Uterus (tissue), 4 donors: ENCODE results near the gene COL4A1. TPM values are rescaled to one million over a fixed set of nuclear protein-coding genes. Genes with fewer than 3 reads are reported as not detected.

ENCODE experiments used
- DNase-seq, 2 donors: peaks; one replicate each; pipeline ENCODE4 v3.0.0-alpha.2; 2019 to 2020
- H3K27ac ChIP-seq, 2 donors: fragments of 200-600 bp; sonication (generic); 1 replicate in 1 of 2; 2 replicates in 1 of 2; pipeline ENCODE4 v1.5.1; 2016 to 2018
- H3K27me3 ChIP-seq, 2 donors: fragments of 200-600 bp; sonication (generic); one replicate each; pipeline ENCODE4 v1.5.1; 2018 to 2019; ENCODE audit warnings: control low read depth in 1 of 2
- H3K36me3 ChIP-seq, 2 donors: fragments of 200-600 bp; sonication (generic); one replicate each; pipeline ENCODE4 v1.5.1; 2019; ENCODE audit warnings: control low read depth in 1 of 2
- H3K4me1 ChIP-seq, 2 donors: fragments of 200-600 bp; sonication (generic); one replicate each; pipeline ENCODE4 v1.5.1; 2018 to 2019; ENCODE audit warnings: control low read depth in 1 of 2
- H3K4me3 ChIP-seq, 2 donors: fragments of 200-600 bp; sonication (generic); 1 replicate in 1 of 2; 2 replicates in 1 of 2; pipeline ENCODE4 v1.5.1; 2018 to 2019; ENCODE audit warnings: mild to moderate bottlenecking in 1 of 2
- H3K9me3 ChIP-seq, 2 donors: fragments of 200-600 bp; sonication (generic); one replicate each; pipeline ENCODE4 v1.5.1; 2019; ENCODE audit warnings: control low read depth in 1 of 2
- CTCF ChIP-seq, 4 experiments: fragments of 200-600 bp in 2 of 4; fragments of 450-650 bp in 2 of 4; sonication (generic) in 2 of 4; IDR thresholded peaks; one replicate each; pipeline ENCODE4 v1.5.1; 2016 to 2019; ENCODE audit warnings: antibody characterized with exemption in 4 of 4, mild to moderate bottlenecking in 2 of 4, moderate library complexity in 1 of 4
- POLR2A ChIP-seq, 2 donors: fragments of 450-650 bp; IDR thresholded peaks; one replicate each; pipeline ENCODE4 v1.6.1; 2016; ENCODE audit warnings: antibody characterized with exemption in 2 of 2, mild to moderate bottlenecking in 1 of 2, moderate library complexity in 1 of 2
- intact Hi-C: fragments of 100-400 bp; cut with DNase I; formaldehyde crosslinking; loops from one replicate; pipeline ENCODE4 v1.15.1; 2023; ENCODE audit warnings: low total_unique reads
- total RNA-seq, 4 donors: library from RNA; depleted of rRNA in 3 of 4; stranded (reverse); fragments of >200 nt in 3 of 4; gene quantifications; one replicate each; pipeline versions ENCODE4 v1.1.0 to v1.2.4, GENCODE V29; 2014 to 2023
- donor health status: DM: yes; HTN: yes; CAD: no.

COL4A1 gene
- total RNA-seq, 4 donors from 2014 or later = 164 to 737 (median 209) TPM

- peaks cover 0 to 16% of the 10 kb centered on the region in 2 donors for H3K4me1 ChIP-seq
- DNase-seq = no peak
- no peaks in the 10 kb centered on the region for H3K9me3 ChIP-seq
- H3K27me3 ChIP-seq = no peaks in the 10 kb centered on the region
- no peaks in the 10 kb centered on the region for H3K36me3 ChIP-seq
- H3K27ac ChIP-seq = peak overlapping the region; percentile 50 to 68
- TF ChIP-seq CTCF (IDR thresholded peaks at IDR 0.05) = no peak
- TF ChIP-seq POLR2A (IDR thresholded peaks at IDR 0.05) = no peak
- H3K4me3 ChIP-seq = no peak overlapping the region
- intact Hi-C loops = loop anchor here (10.0 kb wide), 1 partner anchor 45 kb away; the partner anchor contains the start of genes COL4A1 and COL4A2
Measured at GRCh38 chr13:110259651-110260050, 47.3 kb downstream of the COL4A1 start.

- Histone ChIP-seq H3K4me3 (no peak overlapping the region), H3K4me1 (peaks cover 0 to 16% of the 10 kb centered on the region in 2 donors), H3K9me3 (no peaks in the 10 kb centered on the region), H3K27ac (peak overlapping the region; percentile 50 to 68), H3K27me3 (no peaks in the 10 kb centered on the region), H3K36me3 (no peaks in the 10 kb centered on the region)
- intact Hi-C loops = loop anchor here (10.0 kb wide), 1 partner anchor 46 kb away; the partner anchor contains the start of genes COL4A1 and COL4A2
- TF ChIP-seq CTCF (IDR thresholded peaks at IDR 0.05) (no peak), POLR2A (IDR thresholded peaks at IDR 0.05) (no peak)
- DNase-seq = no peak
Measured at GRCh38 chr13:110258876-110259631, 47.9 kb downstream of the COL4A1 start.

- no peak overlapping the region for H3K27ac ChIP-seq
Measured at GRCh38 chr13:110257408-110257807, 49.5 kb downstream of the COL4A1 start.

GRCh38 chr13:110256126-110256905, 50.6 kb downstream of the COL4A1 start:
- H3K4me1 ChIP-seq = peaks cover 0 to 6% of the 10 kb centered on the region in 2 donors
- H3K36me3 ChIP-seq = no peaks in the 10 kb centered on the region
- no peaks in the 10 kb centered on the region for H3K9me3 ChIP-seq
- intact Hi-C loops = loop anchor here (10.0 kb wide), 1 partner anchor 48 kb away; the partner anchor contains the start of genes COL4A1 and COL4A2
- DNase-seq = no peak
- TF ChIP-seq CTCF (IDR thresholded peaks at IDR 0.05) (no peak), POLR2A (IDR thresholded peaks at IDR 0.05) (no peak)
- H3K27ac ChIP-seq = peak overlapping the region; percentile 57 to 70
- H3K27me3 ChIP-seq = no peaks in the 10 kb centered on the region
- H3K4me3 ChIP-seq = no peak overlapping the region

More at GRCh38 chr13:110257408-110257807, 49.5 kb downstream of the COL4A1 start:
- H3K9me3 ChIP-seq = no peaks in the 10 kb centered on the region
- no peaks in the 10 kb centered on the region for H3K27me3 ChIP-seq
- no peak for DNase-seq
- no peaks in the 10 kb centered on the region for H3K36me3 ChIP-seq
- H3K4me1 ChIP-seq = peaks cover 0 to 8% of the 10 kb centered on the region in 2 donors
- intact Hi-C loops = loop anchor here (10.0 kb wide), 1 partner anchor 47 kb away; the partner anchor contains the start of genes COL4A1 and COL4A2
- TF ChIP-seq POLR2A (IDR thresholded peaks at IDR 0.05) (no peak), CTCF (IDR thresholded peaks at IDR 0.05) (no peak)
- H3K4me3 ChIP-seq = no peak overlapping the region
